NCI-H1930 (cell line): ENCODE measurements around the gene ALDH1L2.

Source experiments
- DNase-seq, 2 experiments: peaks; one replicate each; lab custom pipeline; 2025; lab: John Stamatoyannopoulos, UW

The ALDH1L2 gene

GRCh38 chr12:105032703-105033357 is 51.4 kb downstream of the ALDH1L2 start:
- DNase-seq, result no peak

- DNase-seq, result no peak
Measured at GRCh38 chr12:105030820-105031807, 53.1 kb downstream of the ALDH1L2 start.

- DNase-seq, result no peak
Measured at GRCh38 chr12:105026411-105026810, 57.8 kb downstream of the ALDH1L2 start.

GRCh38 chr12:105025890-105026289 is 58.4 kb downstream of the ALDH1L2 start:
- no peak for DNase-seq

- DNase-seq, result no peak
Measured at GRCh38 chr12:105024928-105025327, 59.3 kb downstream of the ALDH1L2 start.

GRCh38 chr12:105020241-105020962 is 63.9 kb downstream of the ALDH1L2 start:
- DNase-seq, result no peak

GRCh38 chr12:105018776-105019175 is 65.5 kb downstream of the ALDH1L2 start:
- DNase-seq, result no peak

GRCh38 chr12:105018012-105018411 is 66.2 kb downstream of the ALDH1L2 start:
- no peak for DNase-seq

- DNase-seq, result no peak
Measured at GRCh38 chr12:105015543-105015942, 68.7 kb downstream of the ALDH1L2 start.

GRCh38 chr12:105014603-105015002 is 69.7 kb downstream of the ALDH1L2 start:
- DNase-seq, result no peak

GRCh38 chr12:105013892-105014291 is 70.4 kb downstream of the ALDH1L2 start:
- no peak for DNase-seq

- DNase-seq, result no peak
Measured at GRCh38 chr12:105001476-105001875, 82.8 kb downstream of the ALDH1L2 start.

GRCh38 chr12:104999347-104999685 is 84.9 kb downstream of the ALDH1L2 start:
- no peak for DNase-seq

- DNase-seq, result no peak
Measured at GRCh38 chr12:104998423-104999346, 85.6 kb downstream of the ALDH1L2 start.

- DNase-seq, result no peak
Measured at GRCh38 chr12:104997541-104997940, 86.7 kb downstream of the ALDH1L2 start.

GRCh38 chr12:104994336-104994735 is 89.9 kb downstream of the ALDH1L2 start:
- DNase-seq, result no peak

- DNase-seq, result no peak
Measured at GRCh38 chr12:104991565-104992128, 92.6 kb downstream of the ALDH1L2 start.

- no peak for DNase-seq
Measured at GRCh38 chr12:104990950-104991349, 93.3 kb downstream of the ALDH1L2 start.

GRCh38 chr12:104986022-104986941 is 98.0 kb downstream of the ALDH1L2 start, which contains the start of gene NOPCHAP1:
TSS of gene NOPCHAP1 (plus strand) at chr12:104986316. CDS start at chr12:104986353, 37 bp downstream.
- peak; percentile 85 to 87 for DNase-seq

- DNase-seq, result no peak
Measured at GRCh38 chr12:104985206-104985605, 99.1 kb downstream of the ALDH1L2 start.
